Parathyroid adenoma (tissue), 2 donors: ENCODE measurements around the gene ARHGEF7.

Experiments
- H2AFZ ChIP-seq: fragments of 300-600 bp; sonication (generic); one replicate; pipeline ENCODE4 v1.7.0; 2017; ENCODE audit warnings: antibody characterized with exemption, mild to moderate bottlenecking
- H3K27ac ChIP-seq: fragments of 300-600 bp; sonication (generic); one replicate; pipeline ENCODE4 v1.7.0; 2017
- H3K27me3 ChIP-seq: fragments of 300-600 bp; sonication (generic); one replicate; pipeline ENCODE4 v1.7.0; 2017; ENCODE audit warnings: low read length; ENCODE audit not compliant: control insufficient read depth, insufficient read depth
- H3K36me3 ChIP-seq: fragments of 300-600 bp; sonication (generic); one replicate; pipeline ENCODE4 v1.7.0; 2017; ENCODE audit warnings: low read length; ENCODE audit not compliant: control insufficient read depth, insufficient read depth
- H3K4me1 ChIP-seq: fragments of 300-600 bp; sonication (generic); one replicate; pipeline ENCODE4 v1.7.0; 2017; ENCODE audit warnings: control low read depth
- H3K4me2 ChIP-seq: fragments of 300-600 bp; sonication (generic); one replicate; pipeline ENCODE4 v1.7.0; 2017; ENCODE audit warnings: low read length
- H3K4me3 ChIP-seq: fragments of 300-600 bp; sonication (generic); one replicate; pipeline ENCODE4 v1.7.0; 2017; ENCODE audit warnings: low read depth, low read length
- H3K79me2 ChIP-seq: fragments of 300-600 bp; sonication (generic); one replicate; pipeline ENCODE4 v1.7.0; 2017; ENCODE audit warnings: control low read depth
- H3K9ac ChIP-seq: fragments of 300-600 bp; sonication (generic); one replicate; pipeline ENCODE4 v1.7.0; 2017; ENCODE audit warnings: mild to moderate bottlenecking
- H3K9me3 ChIP-seq: fragments of 300-600 bp; sonication (generic); one replicate; pipeline ENCODE4 v1.7.0; 2017; ENCODE audit warnings: low read length; ENCODE audit not compliant: control insufficient read depth
- CTCF ChIP-seq: fragments of 300-600 bp; sonication (generic); IDR thresholded peaks from one replicate; pipeline ENCODE4 v1.7.0; 2017; ENCODE audit warnings: antibody characterized with exemption, mild to moderate bottlenecking
- donor health status: primary hyperparathyroidism.

Gene ARHGEF7

GRCh38 chr13:111347438-111347837, 232.3 kb downstream of the ARHGEF7 start:
- Histone ChIP-seq H3K36me3 (no peaks in the 10 kb centered on the region), H3K4me1 (no peaks in the 10 kb centered on the region), H3K27me3 (no peaks in the 10 kb centered on the region), H3K27ac (no peak overlapping the region), H3K9me3 (no peaks in the 10 kb centered on the region), H2AFZ (no peak overlapping the region), H3K4me2 (no peak overlapping the region), H3K79me2 (no peaks in the 10 kb centered on the region), H3K4me3 (no peak overlapping the region), H3K9ac (no peak overlapping the region)
- no peak for TF ChIP-seq CTCF

DNA sequence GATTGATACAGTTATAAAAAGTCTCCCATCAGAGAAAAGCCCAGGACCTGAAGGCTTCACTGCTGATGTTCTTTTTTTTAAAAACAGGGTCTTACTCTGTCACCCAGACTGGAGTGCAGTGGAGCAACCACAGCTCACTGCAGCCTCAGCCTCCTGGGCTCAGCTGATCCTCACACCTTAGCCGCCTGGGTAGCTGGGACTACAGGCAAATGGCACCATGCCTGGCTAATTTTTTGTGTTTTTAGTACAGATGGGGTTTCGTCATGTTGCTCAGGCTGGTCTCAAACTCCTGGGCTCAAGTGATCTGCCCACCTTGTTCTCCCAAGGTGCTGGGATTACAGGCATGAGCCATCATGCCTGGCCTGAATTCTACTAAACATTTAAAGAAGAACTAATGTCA, 238.4 kb downstream of the ARHGEF7 start:
- Histone ChIP-seq H2AFZ (no peak overlapping the region), H3K4me2 (no peak overlapping the region), H3K4me1 (no peaks in the 10 kb centered on the region), H3K79me2 (no peaks in the 10 kb centered on the region), H3K9ac (no peak overlapping the region), H3K27ac (no peak overlapping the region), H3K4me3 (no peak overlapping the region), H3K36me3 (no peaks in the 10 kb centered on the region), H3K27me3 (no peaks in the 10 kb centered on the region), H3K9me3 (no peaks in the 10 kb centered on the region)
- TF ChIP-seq CTCF, result no peak

- Histone ChIP-seq H3K9me3 (no peaks in the 10 kb centered on the region), H3K4me3 (no peak overlapping the region), H3K27ac (no peak overlapping the region), H3K4me1 (no peaks in the 10 kb centered on the region), H3K4me2 (no peak overlapping the region), H3K79me2 (no peaks in the 10 kb centered on the region), H3K9ac (no peak overlapping the region), H2AFZ (no peak overlapping the region), H3K36me3 (no peaks in the 10 kb centered on the region), H3K27me3 (no peaks in the 10 kb centered on the region)
- TF ChIP-seq CTCF, result no peak
Measured at GRCh38 chr13:111354789-111355188, 239.7 kb downstream of the ARHGEF7 start.
